Transverse colon (tissue), 3 donors: Measurements from ENCODE around the gene PLXDC2.

Experiments
- POLR2A ChIP-seq: fragments of 450-650 bp; IDR thresholded peaks from one replicate; pipeline ENCODE4 v1.6.1; 2016; ENCODE audit warnings: antibody characterized with exemption, mild to moderate bottlenecking, moderate library complexity
- TF ChIP-seq, protein P1 (sequence below), 5 experiments: fragments of 200-600 bp in 3 of 5; fragments of 450-650 bp in 2 of 5; sonication (generic) in 3 of 5; IDR thresholded peaks; 1 replicate in 2 of 5; 2 replicates in 3 of 5; pipeline ENCODE4 v1.5.1; 2016 to 2017; ENCODE audit warnings: antibody characterized with exemption in 5 of 5, inconsistent platforms in 3 of 5, mild to moderate bottlenecking in 2 of 5, moderate library complexity in 1 of 5

DNA sequence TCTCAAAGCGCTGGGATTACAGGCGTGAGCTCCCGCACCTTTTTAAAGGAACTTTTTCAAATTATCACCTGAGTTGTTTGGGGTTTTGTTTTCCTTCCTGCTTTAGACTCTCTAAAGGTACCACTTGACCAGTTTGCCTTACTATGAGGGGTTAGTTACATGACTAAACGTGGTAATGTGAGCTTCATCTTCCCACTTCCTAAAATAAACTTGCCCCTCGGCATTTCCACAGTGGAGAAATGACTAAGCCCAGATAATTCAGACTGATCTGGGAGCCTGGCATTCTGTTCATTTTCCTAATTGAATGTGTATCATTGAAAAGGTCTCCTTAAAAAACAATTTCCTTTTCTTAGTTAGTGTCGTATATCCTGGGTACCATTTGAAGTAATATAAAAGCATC, 163.4 kb downstream of the PLXDC2 start:
- TF ChIP-seq POLR2A: no peak
- TF ChIP-seq, protein P1, sequence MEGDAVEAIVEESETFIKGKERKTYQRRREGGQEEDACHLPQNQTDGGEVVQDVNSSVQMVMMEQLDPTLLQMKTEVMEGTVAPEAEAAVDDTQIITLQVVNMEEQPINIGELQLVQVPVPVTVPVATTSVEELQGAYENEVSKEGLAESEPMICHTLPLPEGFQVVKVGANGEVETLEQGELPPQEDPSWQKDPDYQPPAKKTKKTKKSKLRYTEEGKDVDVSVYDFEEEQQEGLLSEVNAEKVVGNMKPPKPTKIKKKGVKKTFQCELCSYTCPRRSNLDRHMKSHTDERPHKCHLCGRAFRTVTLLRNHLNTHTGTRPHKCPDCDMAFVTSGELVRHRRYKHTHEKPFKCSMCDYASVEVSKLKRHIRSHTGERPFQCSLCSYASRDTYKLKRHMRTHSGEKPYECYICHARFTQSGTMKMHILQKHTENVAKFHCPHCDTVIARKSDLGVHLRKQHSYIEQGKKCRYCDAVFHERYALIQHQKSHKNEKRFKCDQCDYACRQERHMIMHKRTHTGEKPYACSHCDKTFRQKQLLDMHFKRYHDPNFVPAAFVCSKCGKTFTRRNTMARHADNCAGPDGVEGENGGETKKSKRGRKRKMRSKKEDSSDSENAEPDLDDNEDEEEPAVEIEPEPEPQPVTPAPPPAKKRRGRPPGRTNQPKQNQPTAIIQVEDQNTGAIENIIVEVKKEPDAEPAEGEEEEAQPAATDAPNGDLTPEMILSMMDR (IDR thresholded peaks at IDR 0.05): no peak
